ENCODE results near the gene SMAD7.

The SMAD7 gene

GRCh38 chr18:48994926-48995835, 44.4 kb upstream of the SMAD7 start:
- TF ChIP-seq CTCF (IDR thresholded peaks at IDR 0.05; ENCODE audit: insufficient read depth, missing control alignments): no peak
- no peak for FAIRE-seq
- no peak for DNase-seq (ENCODE audit: insufficient read length, low spot score)

DNA sequence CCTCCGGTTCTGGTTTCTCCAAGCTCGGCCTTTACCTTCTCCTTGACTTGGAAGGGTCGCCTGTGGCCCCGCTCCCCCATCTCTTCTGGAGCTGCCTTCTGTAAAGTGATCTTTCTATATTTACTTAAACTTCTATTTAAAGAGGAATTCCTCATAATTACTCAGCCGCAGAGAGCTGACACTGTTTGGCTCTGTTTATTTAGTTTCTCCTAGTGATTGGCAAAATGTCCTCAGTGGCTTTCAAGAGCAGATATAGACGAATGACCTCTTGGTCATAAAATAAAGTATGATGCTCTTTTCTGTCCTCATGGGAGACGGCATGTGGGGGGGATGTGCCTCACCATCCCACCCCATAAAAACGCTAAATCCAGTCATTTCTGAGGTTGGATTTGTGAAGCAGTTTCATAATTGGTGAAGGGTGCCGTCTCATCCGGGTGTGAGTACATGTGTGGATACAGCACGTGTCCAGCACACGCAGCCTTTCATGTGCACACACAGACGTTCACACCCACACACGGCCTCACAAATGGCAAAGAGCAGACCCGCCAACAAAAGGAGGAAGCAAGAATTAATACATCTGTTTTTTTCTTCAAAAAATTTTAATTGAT, 43.4 kb upstream of the SMAD7 start:
- DNase-seq (ENCODE audit: insufficient read length, low spot score) (no peak), FAIRE-seq (no peak)

GRCh38 chr18:48993586-48993985, 42.8 kb upstream of the SMAD7 start:
- DNase-seq (ENCODE audit: insufficient read length, low spot score) (no peak), FAIRE-seq (no peak)
- no peak for TF ChIP-seq CTCF (IDR thresholded peaks at IDR 0.05; ENCODE audit: insufficient read depth, missing control alignments)

More for the DNA sequence above, 43.4 kb upstream of the SMAD7 start:
- no peak for TF ChIP-seq CTCF (IDR thresholded peaks at IDR 0.05; ENCODE audit: insufficient read depth, missing control alignments)

DNA sequence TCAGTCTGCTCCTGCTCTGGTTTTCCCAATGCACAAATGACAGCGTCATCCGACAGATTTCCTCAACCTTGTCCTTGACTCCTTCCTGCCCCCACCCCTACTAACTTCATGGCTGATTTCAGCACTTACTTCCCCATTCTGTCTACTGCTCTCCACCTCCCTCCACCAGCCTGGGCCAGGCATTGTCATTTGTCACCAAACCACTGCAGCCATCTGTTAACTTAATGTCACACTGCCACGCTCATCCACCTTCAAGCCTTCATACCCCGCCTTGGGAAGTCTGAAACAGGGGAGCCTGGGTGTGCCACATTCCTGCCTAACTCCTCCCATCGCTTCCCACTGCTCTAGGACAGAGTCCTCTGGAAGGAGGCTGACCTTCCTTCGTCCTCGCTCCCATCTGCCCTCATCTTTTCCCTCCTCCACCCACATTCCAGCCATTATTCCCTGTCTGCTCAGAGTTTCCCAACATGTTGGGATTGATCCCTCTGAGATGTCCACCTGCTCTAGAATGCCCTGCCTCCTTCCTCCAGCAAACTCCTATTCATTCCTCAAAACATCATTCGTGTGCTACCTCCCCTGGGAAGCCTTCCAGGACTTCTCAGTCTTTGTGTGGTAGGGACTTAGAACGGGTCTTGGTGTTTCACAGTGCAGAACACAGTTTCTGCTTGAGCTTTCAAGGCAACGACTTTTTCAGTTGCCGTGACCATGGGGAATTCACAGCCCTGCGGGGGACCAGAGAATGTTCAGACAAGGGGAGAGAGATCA, 42.2 kb upstream of the SMAD7 start:
- TF ChIP-seq CTCF (IDR thresholded peaks at IDR 0.05; ENCODE audit: insufficient read depth, missing control alignments): no peak
- no peak for DNase-seq (ENCODE audit: insufficient read length, low spot score)
- no peak for FAIRE-seq

DNA sequence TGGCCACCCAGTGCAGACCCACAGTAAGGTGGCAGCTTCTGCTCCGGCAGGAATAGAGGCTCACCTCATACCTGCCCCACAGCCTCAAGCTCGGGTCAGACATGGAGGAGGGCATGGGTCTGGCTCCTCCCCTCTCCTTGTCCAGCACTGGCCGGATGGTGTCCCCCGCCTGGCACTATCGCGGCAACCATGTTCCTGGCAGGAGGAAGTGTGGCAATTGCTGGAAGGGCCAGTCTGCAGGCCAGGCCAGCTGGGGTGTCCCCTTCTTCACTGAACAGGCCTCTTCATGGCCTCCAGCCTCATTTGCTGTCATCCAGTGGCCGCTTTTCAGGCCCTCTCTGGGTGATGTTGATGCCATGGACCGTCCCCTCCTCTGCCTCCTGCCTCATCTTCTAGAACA, 41.4 kb upstream of the SMAD7 start:
- no peak for TF ChIP-seq CTCF (IDR thresholded peaks at IDR 0.05; ENCODE audit: insufficient read depth, missing control alignments)
- FAIRE-seq (no peak), DNase-seq (ENCODE audit: insufficient read length, low spot score) (no peak)

DNA sequence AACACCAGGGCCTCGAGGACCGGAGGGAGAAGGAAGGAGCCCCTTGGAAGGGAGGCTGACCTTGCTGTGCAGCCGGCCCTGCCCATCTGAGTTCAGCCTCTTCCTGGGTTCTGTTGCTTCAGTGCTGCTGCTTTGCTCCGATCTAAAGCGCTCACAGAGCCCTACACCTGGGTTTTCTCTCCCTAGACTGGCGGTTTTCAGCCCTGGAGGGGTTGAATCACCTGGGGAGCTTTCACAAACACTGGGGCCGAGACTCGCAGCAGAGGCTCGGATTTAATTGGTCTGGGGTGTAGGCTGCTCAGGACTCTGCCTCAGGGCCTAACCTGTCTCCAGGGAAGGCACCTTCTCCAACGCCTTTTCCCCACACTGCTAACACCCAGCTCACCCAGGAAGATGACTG, 40.9 kb upstream of the SMAD7 start:
- DNase-seq (ENCODE audit: insufficient read length, low spot score) (no peak), FAIRE-seq (no peak)
- no peak for TF ChIP-seq CTCF (IDR thresholded peaks at IDR 0.05; ENCODE audit: insufficient read depth, missing control alignments)

All from D721Med (cell line).